ENCODE data around the gene RPRD1A. TPM values are rescaled to one million over a fixed set of nuclear protein-coding genes. Genes with fewer than 3 reads are reported as not detected.

RPRD1A gene
- total and polyA plus RNA-seq, 2 of the 4 experiments (the other 2 are of a cell fraction), result 23.3 to 27.2 TPM

GRCh38 chr18:35972197-35973000 lies 95.0 kb downstream of the RPRD1A start, which contains the start of gene RMP24 (continued):
- no peak; the same call in 1 of the 2 replicates for TF ChIP-seq USF2 (IDR thresholded peaks at IDR 0.05; ENCODE audit: low read depth, low read length)
- TF ChIP-seq CEBPB (IDR thresholded peaks at IDR 0.05; ENCODE audit: low read depth, low read length), result no peak

All from IMR-90 (cell line).